Astrocyte (in vitro differentiated cells and primary cell): Measurements from ENCODE around the gene PTCD2. TPM values are rescaled to one million over a fixed set of nuclear protein-coding genes. Genes with fewer than 3 reads are reported as not detected.

Experiments used
- DNase-seq: peaks from one replicate; pipeline ENCODE4 v3.0.0-alpha.2; 2010; ENCODE audit warnings: low read depth
- FAIRE-seq: peaks from 2 replicates; lab custom pipeline; 2011; peaks lifted over from hg19 to GRCh38; lab: Jason Lieb, UNC
- H2AFZ ChIP-seq: 2 replicates; pipeline ENCODE4 v1.6.0; 2012; ENCODE audit warnings: low read depth, low read length, inconsistent platforms
- H3K27ac ChIP-seq: 2 replicates; pipeline ENCODE4 v1.5.1; 2011; ENCODE audit warnings: low read depth, low read length, inconsistent platforms
- H3K27me3 ChIP-seq: 2 replicates; pipeline ENCODE4 v1.6.0; 2011; ENCODE audit warnings: low read length, inconsistent platforms; ENCODE audit not compliant: insufficient read depth
- H3K36me3 ChIP-seq: 2 replicates; pipeline ENCODE4 v1.5.1; 2011; ENCODE audit warnings: low read length, inconsistent platforms; ENCODE audit not compliant: insufficient read depth
- H3K4me1 ChIP-seq: 2 replicates; pipeline ENCODE4 v1.5.1; 2011; ENCODE audit warnings: low read length, inconsistent platforms; ENCODE audit not compliant: insufficient read depth
- H3K4me2 ChIP-seq: 2 replicates; pipeline ENCODE4 v1.6.0; 2012; ENCODE audit warnings: low read length, inconsistent platforms
- H3K4me3 ChIP-seq: 2 replicates; pipeline ENCODE4 v1.5.1; 2011; ENCODE audit warnings: low read depth, mild to moderate bottlenecking, low read length, inconsistent platforms; ENCODE audit not compliant: insufficient read depth
- H3K79me2 ChIP-seq: 2 replicates; pipeline ENCODE4 v1.6.0; 2012; ENCODE audit warnings: mild to moderate bottlenecking, low read length, inconsistent platforms; ENCODE audit not compliant: insufficient read depth
- H3K9ac ChIP-seq: 2 replicates; pipeline ENCODE4 v1.6.0; 2012; ENCODE audit warnings: mild to moderate bottlenecking, low read length, inconsistent platforms
- H3K9me3 ChIP-seq: 2 replicates; pipeline ENCODE4 v1.5.1; 2012; ENCODE audit warnings: low read depth, mild to moderate bottlenecking, low read length, inconsistent platforms; ENCODE audit not compliant: insufficient read depth
- H4K20me1 ChIP-seq: 2 replicates; pipeline ENCODE4 v1.6.0; 2012; ENCODE audit warnings: low read length, inconsistent platforms; ENCODE audit not compliant: insufficient read depth
- H3K27ac Mint-ChIP-seq: one replicate; pipeline ENCODE4 v1.8.0; 2021; ENCODE audit warnings: mild to moderate bottlenecking, mixed read lengths; ENCODE audit not compliant: unreplicated experiment
- H3K27me3 Mint-ChIP-seq: one replicate; pipeline ENCODE4 v1.8.0; 2021; ENCODE audit warnings: low read depth, mixed read lengths; ENCODE audit not compliant: unreplicated experiment
- H3K36me3 Mint-ChIP-seq: one replicate; pipeline ENCODE4 v1.8.0; 2021; ENCODE audit warnings: low read depth, mixed read lengths; ENCODE audit not compliant: unreplicated experiment
- H3K4me1 Mint-ChIP-seq: one replicate; pipeline ENCODE4 v1.8.0; 2021; ENCODE audit warnings: low read depth, mixed read lengths; ENCODE audit not compliant: unreplicated experiment
- H3K4me3 Mint-ChIP-seq: one replicate; pipeline ENCODE4 v1.8.0; 2021; ENCODE audit warnings: mild to moderate bottlenecking, moderate library complexity, mixed read lengths; ENCODE audit not compliant: unreplicated experiment
- H3K9me3 Mint-ChIP-seq: one replicate; pipeline ENCODE4 v1.8.0; 2021; ENCODE audit warnings: mild to moderate bottlenecking, mixed read lengths; ENCODE audit not compliant: unreplicated experiment
- CTCF ChIP-seq: IDR thresholded peaks from 2 replicates; pipeline ENCODE4 v1.5.1; 2011; ENCODE audit warnings: low read depth, mild to moderate bottlenecking, inconsistent platforms, low read length, moderate library complexity; ENCODE audit not compliant: insufficient read depth
- EZH2 ChIP-seq: IDR thresholded peaks from 2 replicates; pipeline ENCODE4 v1.6.1; 2012; ENCODE audit warnings: mild to moderate bottlenecking, low read length, inconsistent platforms; ENCODE audit not compliant: insufficient read depth
- total RNA-seq: library from RNA; stranded (reverse); gene quantifications from 2 replicates; pipeline ENCODE4 v1.2.1, GENCODE V29; 2021

The PTCD2 gene
- total RNA-seq, 1 donor from 2014 or later = 11.4 TPM

DNA sequence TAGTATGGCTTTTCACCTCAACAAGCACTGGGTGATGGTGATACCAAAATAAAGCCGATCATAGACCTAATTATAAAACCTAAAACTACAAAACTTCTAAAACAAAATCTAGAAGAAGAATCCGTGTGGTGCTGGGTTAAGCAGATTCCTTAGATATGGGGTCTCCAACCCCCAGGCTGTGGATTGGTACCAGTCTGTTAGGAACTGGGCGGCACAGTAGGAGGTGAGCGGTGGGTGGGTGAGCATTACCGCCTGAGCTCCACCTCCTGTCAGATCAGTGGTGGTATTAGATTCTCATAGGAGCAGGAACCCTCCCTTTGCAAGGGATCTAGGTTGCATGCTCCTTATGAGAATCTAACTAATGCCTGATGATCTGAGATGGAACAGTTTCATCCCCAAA lies 33.4 kb upstream of the PTCD2 start:
- peaks cover 7% of the 10 kb centered on the region for H3K36me3 ChIP-seq
- FAIRE-seq (no peak), DNase-seq (no peak)
- H3K9me3 ChIP-seq = no peaks in the 10 kb centered on the region
- no peaks in the 10 kb centered on the region for H3K27me3 ChIP-seq
- Mint-ChIP-seq H3K27me3 (no peaks in the 10 kb centered on the region), H3K27ac (no peak overlapping the region), H3K36me3 (peaks cover 6% of the 10 kb centered on the region), H3K4me3 (no peak overlapping the region), H3K4me1 (peaks cover 15% of the 10 kb centered on the region), H3K9me3 (no peaks in the 10 kb centered on the region)
- H2AFZ ChIP-seq = no peak overlapping the region
- TF ChIP-seq EZH2 (no peak), CTCF (no peak)
- no peak overlapping the region for H3K4me2 ChIP-seq
- H3K79me2 ChIP-seq = no peaks in the 10 kb centered on the region
- no peak overlapping the region for H3K4me3 ChIP-seq
- H3K9ac ChIP-seq = no peak overlapping the region
- H3K27ac ChIP-seq = no peak overlapping the region
- H4K20me1 ChIP-seq = no peaks in the 10 kb centered on the region
- no peaks in the 10 kb centered on the region for H3K4me1 ChIP-seq

DNA sequence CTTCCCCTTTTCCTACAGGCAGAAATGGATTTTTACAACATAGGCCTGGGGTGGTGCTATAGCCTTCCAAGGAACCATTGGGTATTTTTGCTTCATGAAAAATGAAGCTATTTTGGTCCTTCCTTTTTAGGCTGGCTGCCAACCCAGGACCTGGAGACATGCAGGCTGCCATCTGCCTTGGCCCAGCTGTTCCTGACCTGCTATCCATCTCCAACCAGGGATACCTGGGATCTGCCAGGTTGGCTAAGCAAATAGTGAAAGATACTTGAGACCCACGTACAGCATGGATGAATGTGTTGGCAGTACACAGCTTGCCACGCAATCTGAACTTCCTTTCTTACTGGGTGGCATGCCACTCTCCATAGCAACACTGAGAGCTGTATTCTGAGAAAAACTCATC lies 31.2 kb upstream of the PTCD2 start:
- Histone ChIP-seq H3K9ac (no peak overlapping the region), H3K4me2 (no peak overlapping the region), H3K4me1 (no peaks in the 10 kb centered on the region), H4K20me1 (no peaks in the 10 kb centered on the region), H2AFZ (no peak overlapping the region), H3K27ac (no peak overlapping the region), H3K79me2 (no peaks in the 10 kb centered on the region), H3K9me3 (no peaks in the 10 kb centered on the region), H3K36me3 (peaks cover 15% of the 10 kb centered on the region), H3K27me3 (no peaks in the 10 kb centered on the region), H3K4me3 (no peak overlapping the region)
- Mint-ChIP-seq H3K27me3 (no peaks in the 10 kb centered on the region), H3K4me1 (peaks cover 6% of the 10 kb centered on the region), H3K36me3 (peaks cover 6% of the 10 kb centered on the region), H3K9me3 (no peaks in the 10 kb centered on the region), H3K27ac (no peak overlapping the region), H3K4me3 (no peak overlapping the region)
- DNase-seq = no peak
- no peak for FAIRE-seq
- TF ChIP-seq CTCF (no peak), EZH2 (no peak)

GRCh38 chr5:72290356-72291133 lies 29.6 kb upstream of the PTCD2 start:
- no peaks in the 10 kb centered on the region for H3K27me3 Mint-ChIP-seq
- H3K4me3 ChIP-seq = no peak overlapping the region

More at GRCh38 chr5:72290356-72291133, 29.6 kb upstream of the PTCD2 start:
- no peak for FAIRE-seq
- H3K4me2 ChIP-seq = no peak overlapping the region
- H3K36me3 ChIP-seq = peaks cover 26% of the 10 kb centered on the region
- Mint-ChIP-seq H3K9me3 (no peaks in the 10 kb centered on the region), H3K36me3 (peaks cover 6% of the 10 kb centered on the region), H3K27ac (no peak overlapping the region), H3K4me3 (no peak overlapping the region), H3K4me1 (peaks cover 6% of the 10 kb centered on the region)
- DNase-seq = no peak
- H3K4me1 ChIP-seq = no peaks in the 10 kb centered on the region
- H3K27me3 ChIP-seq = no peaks in the 10 kb centered on the region
- no peak for TF ChIP-seq EZH2
- no peak for TF ChIP-seq CTCF
- H2AFZ ChIP-seq = no peak overlapping the region
- H3K9ac ChIP-seq = no peak overlapping the region
- H4K20me1 ChIP-seq = no peaks in the 10 kb centered on the region
- no peaks in the 10 kb centered on the region for H3K79me2 ChIP-seq
- no peaks in the 10 kb centered on the region for H3K9me3 ChIP-seq
- no peak overlapping the region for H3K27ac ChIP-seq
